Measurements from ENCODE around the gene TFF1. TPM values are rescaled to one million over a fixed set of nuclear protein-coding genes. Genes with fewer than 3 reads are reported as not detected.

The TFF1 gene
- total RNA-seq, 1 donor from 2014 or later, result not detected

GRCh38 chr21:42319851-42320572 lies 46.3 kb downstream of the TFF1 start:
- H3K9me3 Mint-ChIP-seq, result no peaks in the 10 kb centered on the region
- no peaks in the 10 kb centered on the region for H3K4me1 Mint-ChIP-seq (ENCODE audit: low read depth)
- H3K27me3 Mint-ChIP-seq (ENCODE audit: insufficient read depth), result peaks cover 15% of the 10 kb centered on the region
- no peak overlapping the region for H3K27ac Mint-ChIP-seq
- DNase-seq (ENCODE audit: low spot score), result no peak
- no peaks in the 10 kb centered on the region for H3K36me3 Mint-ChIP-seq (ENCODE audit: low read depth)
- no peak overlapping the region for H3K4me3 Mint-ChIP-seq
- intact Hi-C loops (cut with micrococcal nuclease), result no loop called here

DNA sequence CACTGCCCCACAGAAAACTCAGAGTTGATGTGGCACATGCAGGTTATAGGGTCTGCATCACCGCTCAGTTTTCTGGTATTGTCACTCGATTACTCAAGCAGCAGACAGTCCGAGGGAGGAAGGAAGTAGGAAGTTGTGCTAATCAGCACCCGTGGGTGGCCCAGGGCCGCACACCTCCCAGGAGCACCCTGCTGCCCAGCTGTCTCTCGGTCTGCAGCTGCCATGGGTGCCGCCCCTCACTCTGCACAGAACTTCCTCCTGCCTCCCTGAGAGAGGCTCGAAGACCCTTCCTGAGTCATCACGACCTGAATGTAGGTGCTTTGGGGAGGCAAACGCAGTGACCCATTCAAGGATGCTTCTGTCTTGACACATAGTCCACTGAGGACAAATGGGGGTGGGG lies 47.0 kb downstream of the TFF1 start:
- Mint-ChIP-seq H3K27ac (no peak overlapping the region), H3K36me3 (ENCODE audit: low read depth) (no peaks in the 10 kb centered on the region)

GRCh38 chr21:42317826-42318746 lies 48.2 kb downstream of the TFF1 start:
- intact Hi-C loops (cut with micrococcal nuclease), result no loop called here
- Mint-ChIP-seq H3K27me3 (ENCODE audit: insufficient read depth) (peaks cover 3% of the 10 kb centered on the region), H3K9me3 (no peaks in the 10 kb centered on the region), H3K27ac (no peak overlapping the region), H3K36me3 (ENCODE audit: low read depth) (no peaks in the 10 kb centered on the region), H3K4me3 (no peak overlapping the region), H3K4me1 (ENCODE audit: low read depth) (no peaks in the 10 kb centered on the region)
- DNase-seq (ENCODE audit: low spot score), result no peak

More for the DNA sequence above, 47.0 kb downstream of the TFF1 start:
- Mint-ChIP-seq H3K4me3 (no peak overlapping the region), H3K9me3 (no peaks in the 10 kb centered on the region), H3K27me3 (ENCODE audit: insufficient read depth) (peaks cover 10% of the 10 kb centered on the region), H3K4me1 (ENCODE audit: low read depth) (no peaks in the 10 kb centered on the region)
- intact Hi-C loops (cut with micrococcal nuclease), result no loop called here
- DNase-seq (ENCODE audit: low spot score), result no peak

- no peak overlapping the region for H3K27ac Mint-ChIP-seq
Observed at GRCh38 chr21:42317341-42317741, 49.0 kb downstream of the TFF1 start.

GRCh38 chr21:42316891-42317290 lies 49.4 kb downstream of the TFF1 start:
- Mint-ChIP-seq H3K36me3 (ENCODE audit: low read depth) (no peaks in the 10 kb centered on the region), H3K27ac (no peak overlapping the region), H3K27me3 (ENCODE audit: insufficient read depth) (no peaks in the 10 kb centered on the region), H3K4me3 (no peak overlapping the region), H3K4me1 (ENCODE audit: low read depth) (no peaks in the 10 kb centered on the region), H3K9me3 (no peaks in the 10 kb centered on the region)
- DNase-seq (ENCODE audit: low spot score), result no peak
- intact Hi-C loops (cut with micrococcal nuclease), result no loop called here

More at GRCh38 chr21:42317341-42317741, 49.0 kb downstream of the TFF1 start:
- Mint-ChIP-seq H3K27me3 (ENCODE audit: insufficient read depth) (no peaks in the 10 kb centered on the region), H3K4me3 (no peak overlapping the region), H3K9me3 (no peaks in the 10 kb centered on the region), H3K4me1 (ENCODE audit: low read depth) (no peaks in the 10 kb centered on the region), H3K36me3 (ENCODE audit: low read depth) (no peaks in the 10 kb centered on the region)
- DNase-seq (ENCODE audit: low spot score), result no peak
- intact Hi-C loops (cut with micrococcal nuclease), result no loop called here

GRCh38 chr21:42315296-42315891 lies 50.9 kb downstream of the TFF1 start, which contains the start of gene TFF3:
TSS of gene TFF3 (minus strand) at chr21:42315409. CDS start at chr21:42315374, 35 bp downstream.
- no peak for DNase-seq (ENCODE audit: low spot score)
- intact Hi-C loops (cut with micrococcal nuclease), result no loop called here
- H3K36me3 Mint-ChIP-seq (ENCODE audit: low read depth), result no peaks in the 10 kb centered on the region

DNA sequence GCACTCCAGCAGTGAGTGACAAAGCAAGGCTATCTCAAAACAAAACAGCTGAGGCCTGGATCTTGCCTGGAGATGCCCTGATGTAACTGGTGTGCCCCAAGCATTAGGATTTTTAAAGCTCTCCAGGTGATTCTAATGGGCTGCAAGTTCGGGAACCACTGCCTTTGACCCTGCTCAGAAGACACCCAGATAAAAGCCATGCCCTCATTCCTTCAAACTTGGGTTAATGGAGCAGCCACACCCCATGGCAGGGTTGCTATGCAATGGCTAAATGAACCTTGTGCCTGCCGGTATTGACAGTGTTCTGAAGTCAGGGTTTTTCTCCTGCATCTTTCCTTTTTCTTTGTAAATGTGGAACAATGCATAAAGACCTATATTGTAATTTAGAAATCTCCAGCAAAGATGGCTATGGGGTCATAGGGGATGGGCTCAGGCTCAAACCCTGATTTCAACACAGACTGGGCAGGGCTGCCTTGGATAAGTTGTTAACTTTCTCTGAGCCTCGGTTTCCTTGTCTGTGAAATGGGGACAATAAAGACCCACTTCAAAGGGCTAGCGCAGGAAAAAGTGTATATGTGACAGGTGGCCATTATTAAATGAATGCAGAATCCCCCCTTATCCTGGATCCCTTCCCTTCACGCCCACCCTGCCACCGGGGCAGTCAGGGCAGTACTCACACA lies 51.6 kb downstream of the TFF1 start:
- DNase-seq (ENCODE audit: low spot score), result no peak
- Mint-ChIP-seq H3K36me3 (ENCODE audit: low read depth) (no peaks in the 10 kb centered on the region), H3K27ac (no peak overlapping the region), H3K4me3 (no peak overlapping the region), H3K9me3 (no peaks in the 10 kb centered on the region), H3K4me1 (ENCODE audit: low read depth) (no peaks in the 10 kb centered on the region), H3K27me3 (ENCODE audit: insufficient read depth) (peaks cover 2% of the 10 kb centered on the region)
- intact Hi-C loops (cut with micrococcal nuclease), result no loop called here

More at GRCh38 chr21:42315296-42315891, 50.9 kb downstream of the TFF1 start, which contains the start of gene TFF3:
- Mint-ChIP-seq H3K4me1 (ENCODE audit: low read depth) (no peaks in the 10 kb centered on the region), H3K27me3 (ENCODE audit: insufficient read depth) (no peaks in the 10 kb centered on the region), H3K9me3 (no peaks in the 10 kb centered on the region), H3K27ac (no peak within 1 kb of the TSS), H3K4me3 (no peak within 1 kb of the TSS)

DNA sequence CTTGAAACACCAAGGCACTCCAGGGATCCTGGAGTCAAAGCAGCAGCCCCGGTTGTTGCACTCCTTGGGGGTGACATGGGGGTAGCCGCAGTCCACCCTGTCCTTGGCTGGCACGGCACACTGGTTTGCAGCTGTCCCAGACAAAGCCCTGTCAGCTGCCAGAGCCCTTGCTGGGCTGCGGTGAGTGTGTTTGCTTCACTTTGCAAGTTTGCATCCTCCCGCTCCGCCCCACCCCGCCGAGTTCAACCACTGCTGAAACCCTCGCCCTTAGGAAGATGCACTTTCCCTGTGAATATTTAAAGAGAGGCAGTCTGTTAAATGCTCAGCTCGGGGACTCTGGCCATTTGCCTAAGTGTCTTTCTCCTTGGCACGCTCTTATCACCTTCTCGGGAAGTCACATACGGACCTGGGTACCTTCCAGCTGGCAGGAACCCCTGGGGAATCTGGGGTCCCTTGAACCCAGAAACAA lies 52.8 kb downstream of the TFF1 start:
- H3K27ac Mint-ChIP-seq, result no peak overlapping the region
- peaks cover 6% of the 10 kb centered on the region for H3K27me3 Mint-ChIP-seq (ENCODE audit: insufficient read depth)
- H3K36me3 Mint-ChIP-seq (ENCODE audit: low read depth), result no peaks in the 10 kb centered on the region
- no peak for DNase-seq (ENCODE audit: low spot score)
- no peaks in the 10 kb centered on the region for H3K9me3 Mint-ChIP-seq
- H3K4me3 Mint-ChIP-seq, result no peak overlapping the region
- intact Hi-C loops (cut with micrococcal nuclease), result no loop called here
- peaks cover 6% of the 10 kb centered on the region for H3K4me1 Mint-ChIP-seq (ENCODE audit: low read depth)

GRCh38 chr21:42312626-42313104 lies 53.7 kb downstream of the TFF1 start:
- no peaks in the 10 kb centered on the region for H3K36me3 Mint-ChIP-seq (ENCODE audit: low read depth)
- intact Hi-C loops (cut with micrococcal nuclease), result no loop called here
- H3K9me3 Mint-ChIP-seq, result no peaks in the 10 kb centered on the region
- DNase-seq (ENCODE audit: low spot score), result no peak
- H3K27ac Mint-ChIP-seq, result no peak overlapping the region
- H3K4me3 Mint-ChIP-seq, result no peak overlapping the region
- H3K27me3 Mint-ChIP-seq (ENCODE audit: insufficient read depth), result peaks cover 9% of the 10 kb centered on the region
- peaks cover 6% of the 10 kb centered on the region for H3K4me1 Mint-ChIP-seq (ENCODE audit: low read depth)

Other genes with a start within 250 kb of the TFF1 start
- gene ABCG1, start 147.4 kb downstream of the TFF1 start, total RNA-seq, result 9.3 and 10.2 TPM in 2 replicates
- not detected in 2 replicates for gene TFF3, start 51.1 kb downstream of the TFF1 start, total RNA-seq
- gene TFF2, start 15.5 kb downstream of the TFF1 start, total RNA-seq, result not detected in 2 replicates
- gene TMPRSS3, start 29.5 kb upstream of the TFF1 start, total RNA-seq, result 33.7 and 41.3 TPM in 2 replicates
- 69.1 and 70.8 TPM in 2 replicates for gene UBASH3A, start 37.4 kb upstream of the TFF1 start, total RNA-seq
- not detected in 2 replicates for gene RSPH1, start 129.7 kb upstream of the TFF1 start, total RNA-seq
- 21.9 and 25.0 TPM in 2 replicates for gene SLC37A1, start 147.3 kb upstream of the TFF1 start, total RNA-seq

All from activated T-helper 1 cell treated with anti-CD3 and anti-CD28 coated beads, Interleukin-12 subunit alpha, Interleukin-12 subunit beta, Interleukin-2, Interleukin-4 antibody, amounts not matched to agents 30 ng/mL and 10 ng/mL and 1 ng/mL, durations not matched to agents 14 hours and 24 hours and 36 hours (primary cell).